ENCODE results near the gene MATCAP1. TPM values are rescaled to one million over a fixed set of nuclear protein-coding genes. Genes with fewer than 3 reads are reported as not detected.

MATCAP1 gene
- total and polyA plus RNA-seq, 2 of the 13 experiments (the other 11 are each of a cell fraction or from before 2014, with no cell fraction given) = 11.2 to 24.5 TPM

- TF ChIP-seq DZIP1 (CRISPR knock-in tag; IDR thresholded peaks at IDR 0.05) (no peak), CBX2 (IDR thresholded peaks at IDR 0.05; ENCODE audit: low read depth, low read length) (no peak), CBX2 (CRISPR knock-in tag; IDR thresholded peaks at IDR 0.05; ENCODE audit: low read depth) (no peak), ZNF550 (CRISPR knock-in tag; IDR thresholded peaks at IDR 0.05; ENCODE audit: borderline replicate concordance) (no peak), CC2D1A (CRISPR knock-in tag; IDR thresholded peaks at IDR 0.05) (no peak), ZNF280D (CRISPR knock-in tag; IDR thresholded peaks at IDR 0.05) (no peak), JARID2 (CRISPR knock-in tag; IDR thresholded peaks at IDR 0.05; ENCODE audit: insufficient replicate concordance) (no peak), ZBTB38 (CRISPR knock-in tag; IDR thresholded peaks at IDR 0.05) (no peak), ZNF30 (CRISPR knock-in tag; IDR thresholded peaks at IDR 0.05) (no peak), RXRB (CRISPR knock-in tag; IDR thresholded peaks at IDR 0.05; ENCODE audit: borderline replicate concordance) (peak; percentile 33; the same call in 1 of the 2 replicates), RARA (CRISPR knock-in tag; IDR thresholded peaks at IDR 0.05) (peak; percentile 85), ESRRA (CRISPR knock-in tag; IDR thresholded peaks at IDR 0.05; ENCODE audit: low read depth) (0 out of 2 replicates have a peak, but pooled peaks have one; percentile 19)
Measured at GRCh38 chr16:67173323-67173722, 10.4 kb downstream of the MATCAP1 start (continued).

All from HepG2 (cell line).